Measurements from ENCODE around the gene KCNQ1. TPM values are rescaled to one million over a fixed set of nuclear protein-coding genes. Genes with fewer than 3 reads are reported as not detected.

The KCNQ1 gene
- total and polyA plus RNA-seq, 2 donors (not counting 3 experiments of a cell fraction or from before 2014, with no cell fraction given), result 0.07 to 0.09 TPM

GRCh38 chr11:2706321-2706720 lies 261.5 kb downstream of the KCNQ1 start:
- FAIRE-seq (no peak), DNase-seq (ENCODE audit: low read depth, low spot score) (no peak)
- Histone ChIP-seq H3K27me3 (ENCODE audit: control insufficient read depth in 2 of 2, insufficient read depth in 2 of 2, low read length in 2 of 2) (peaks cover 0 to 2% of the 10 kb centered on the region in 2 experiments), H3K4me3 (replicated peaks in 1 of 3; ENCODE audit: insufficient read depth in 1 of 3, low read depth in 1 of 3, low read length in 3 of 3) (no peak overlapping the region), H4K20me1 (replicated peaks; ENCODE audit: control insufficient read depth, extremely low read depth, insufficient read depth, low read length) (no peaks in the 10 kb centered on the region), H3K9me3 (replicated peaks; ENCODE audit: control insufficient read depth, insufficient read depth, low read length) (no peaks in the 10 kb centered on the region), H3K27ac (ENCODE audit: insufficient read depth, low read depth, low read length) (no peak overlapping the region), H3K4me2 (ENCODE audit: insufficient read depth, low read length) (no peak overlapping the region), H3K79me2 (ENCODE audit: control insufficient read depth, insufficient read depth, low read length) (no peaks in the 10 kb centered on the region), H3K9ac (replicated peaks; ENCODE audit: extremely low read depth, insufficient read depth, low read length) (no peak overlapping the region), H3K36me3 (ENCODE audit: control insufficient read depth in 2 of 2, extremely low read depth in 1 of 2, insufficient read depth in 2 of 2, low read length in 2 of 2) (no peaks in the 10 kb centered on the region), H2AFZ (ENCODE audit: low read depth, low read length) (no peak overlapping the region), H3K4me1 (ENCODE audit: control insufficient read depth, extremely low read depth, insufficient read depth, low read length) (no peaks in the 10 kb centered on the region), H3K9me1 (replicated peaks; ENCODE audit: control insufficient read depth, extremely low read depth, insufficient read depth, low read length) (no peaks in the 10 kb centered on the region)
- intact Hi-C loops (cut with micrococcal nuclease), result no loop called here
- CTCF ChIA-PET, result no interaction called here
- dilution Hi-C loops (cut with MboI; ENCODE audit: extremely low pct_ligation_motif_present, low sequenced_read_pairs), result no loop called here
- POLR2A ChIA-PET, result no interaction called here
- no TSS peak for BruUV-seq (replicated peaks)
- no peak for TF ChIP-seq POLR2A (IDR thresholded peaks at IDR 0.05; ENCODE audit: low read depth, low read length)
- TF ChIP-seq MYC (IDR thresholded peaks at IDR 0.05; ENCODE audit: low read depth, low read length), result no peak
- TF ChIP-seq GATA2 (IDR thresholded peaks at IDR 0.05; ENCODE audit: insufficient read depth, insufficient read length, low read depth, low read length), result no peak
- TF ChIP-seq POLR2AphosphoS5 (IDR thresholded peaks at IDR 0.05; ENCODE audit: insufficient read depth, low read depth, low read length), result no peak
- TF ChIP-seq CTCF (IDR thresholded peaks at IDR 0.05; ENCODE audit: extremely low read depth in 1 of 2, insufficient read depth in 1 of 2, low read depth in 1 of 2, low read length in 2 of 2), result no peak
- no peak for TF ChIP-seq FOS (IDR thresholded peaks at IDR 0.05; ENCODE audit: borderline replicate concordance, insufficient read depth, low read length)
- TF ChIP-seq JUN (IDR thresholded peaks at IDR 0.05; ENCODE audit: borderline replicate concordance, insufficient read depth, insufficient read length, low read depth), result no peak
- TF ChIP-seq EZH2 (IDR thresholded peaks at IDR 0.05; ENCODE audit: borderline replicate concordance, low read depth, low read length, severe bottlenecking), result no peak
- TF ChIP-seq MAX (IDR thresholded peaks at IDR 0.05; ENCODE audit: insufficient read depth, insufficient read length), result no peak
